NCI-H2171 treated with DMSO at 0.1 percent for 48 hours (cell line): Measurements from ENCODE around the gene ARMC9.
"Not testable (repeated sequence)": the region's sequence is repeated elsewhere in the genome, so short reads cannot be mapped to it uniquely, and the experiment has no call there.

Source experiments
- DNase-seq: peaks from one replicate; lab custom pipeline; 2025; lab: John Stamatoyannopoulos, UW

The ARMC9 gene

DNA sequence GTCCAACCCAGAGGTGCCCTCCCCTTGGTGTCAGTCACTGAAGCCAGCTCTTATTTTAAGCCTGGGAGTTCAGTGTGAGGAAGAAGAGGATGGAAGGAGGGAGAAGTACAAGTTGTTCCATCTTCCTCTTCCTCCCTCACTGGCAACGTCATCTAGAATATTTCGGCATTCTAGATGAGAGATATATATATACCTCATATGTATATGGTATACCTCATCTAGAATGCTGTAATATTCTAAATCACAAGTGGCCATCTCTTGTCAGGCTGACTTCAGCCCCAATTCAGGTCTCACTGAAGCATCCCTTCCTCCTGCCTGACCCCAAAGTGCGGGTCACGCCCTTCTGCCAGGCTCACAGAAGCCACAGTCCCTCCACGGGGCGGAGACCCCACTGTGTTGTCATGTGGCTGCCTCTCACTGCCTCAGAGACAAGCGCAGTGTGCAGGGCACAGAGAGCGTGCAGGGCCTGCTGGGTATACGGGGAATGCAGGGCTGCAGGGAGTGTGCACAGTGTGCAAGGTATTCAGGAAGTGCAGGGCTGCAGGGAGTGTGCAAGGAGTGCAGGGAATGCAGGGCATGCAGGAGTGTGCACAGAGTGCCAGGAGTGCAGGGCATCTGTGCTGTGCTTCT, 164.2 kb downstream of the ARMC9 start:
- no peak for DNase-seq

DNA sequence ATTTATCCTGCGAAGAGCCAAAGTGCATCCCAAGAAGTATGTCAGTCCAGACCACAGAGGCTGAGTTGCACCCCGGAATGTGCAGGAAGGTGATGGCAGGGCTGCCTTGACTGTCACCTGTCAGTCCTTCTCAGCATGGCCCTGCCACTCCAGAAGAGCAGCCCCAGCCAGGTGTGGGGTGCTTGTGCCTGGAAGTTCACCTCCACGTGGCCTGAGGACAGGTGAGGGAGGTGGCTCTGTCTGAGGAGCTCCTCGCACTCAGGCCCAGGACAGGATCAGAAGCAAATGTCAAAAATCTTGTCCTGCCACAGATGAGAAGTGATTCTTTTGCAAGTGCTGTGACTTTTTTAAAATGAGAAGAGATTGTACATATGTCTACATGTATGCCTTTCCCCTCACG, 165.6 kb downstream of the ARMC9 start:
- DNase-seq, result no peak

DNA sequence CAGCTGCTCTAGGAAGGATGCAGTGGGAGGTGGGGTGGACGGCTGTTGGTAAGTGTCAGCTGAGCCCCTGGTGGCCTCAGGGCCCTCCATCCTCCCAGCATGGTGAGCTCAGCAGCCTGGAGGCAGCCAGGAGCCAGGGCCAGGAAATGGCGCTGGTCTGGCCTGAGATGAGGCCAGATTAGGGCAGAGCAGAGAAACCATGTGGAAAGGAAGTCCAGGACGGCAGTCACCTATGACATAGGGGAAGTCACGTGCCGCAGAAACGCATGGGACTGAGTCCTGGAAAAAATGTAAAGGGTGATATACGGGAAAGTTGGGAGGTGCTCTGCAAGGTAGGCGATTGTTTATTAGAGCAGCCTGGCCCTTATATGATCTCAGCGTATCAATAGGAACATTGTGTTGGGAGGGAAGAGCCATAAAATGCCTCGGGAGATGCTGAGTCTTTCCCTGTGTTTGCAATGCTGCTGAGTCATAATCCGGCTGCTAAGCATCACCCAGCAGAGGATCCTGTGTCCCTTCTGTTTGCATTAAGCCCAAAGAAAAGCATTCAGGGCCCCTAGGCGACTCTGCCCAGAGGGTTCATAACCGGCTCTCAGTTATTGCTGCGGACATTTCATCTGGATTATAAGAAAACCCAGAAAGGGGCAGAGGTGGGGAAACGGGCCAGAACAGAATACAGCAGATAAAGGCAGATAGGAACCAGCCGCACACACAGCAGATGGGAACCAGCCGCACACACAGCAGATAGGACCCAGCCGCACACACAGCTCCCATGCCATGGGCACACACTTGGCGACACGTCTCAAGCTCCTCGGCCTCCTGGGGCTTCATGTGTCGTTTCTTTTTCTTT, 166.8 kb downstream of the ARMC9 start:
- peak; percentile 66 for DNase-seq

DNA sequence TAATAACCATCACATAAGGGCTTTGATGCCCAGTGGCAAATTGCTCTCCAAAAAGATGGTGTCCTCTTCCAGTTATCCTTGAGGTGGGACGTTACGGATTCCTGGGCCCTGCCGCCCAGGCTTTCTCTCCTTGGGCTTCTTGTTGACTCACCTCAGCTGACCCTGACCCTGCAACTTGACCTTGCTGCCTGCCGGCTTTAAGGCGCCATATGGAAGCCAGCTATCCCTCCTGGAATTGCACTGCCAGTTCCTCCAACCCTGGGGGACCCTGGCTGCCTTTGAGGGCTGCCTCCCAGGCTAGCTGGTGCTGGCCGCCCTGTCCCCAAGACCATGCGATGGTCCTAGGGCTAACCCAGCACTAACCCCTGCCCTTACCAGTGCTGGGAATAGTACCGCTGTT, 168.7 kb downstream of the ARMC9 start:
- DNase-seq, result no peak

DNA sequence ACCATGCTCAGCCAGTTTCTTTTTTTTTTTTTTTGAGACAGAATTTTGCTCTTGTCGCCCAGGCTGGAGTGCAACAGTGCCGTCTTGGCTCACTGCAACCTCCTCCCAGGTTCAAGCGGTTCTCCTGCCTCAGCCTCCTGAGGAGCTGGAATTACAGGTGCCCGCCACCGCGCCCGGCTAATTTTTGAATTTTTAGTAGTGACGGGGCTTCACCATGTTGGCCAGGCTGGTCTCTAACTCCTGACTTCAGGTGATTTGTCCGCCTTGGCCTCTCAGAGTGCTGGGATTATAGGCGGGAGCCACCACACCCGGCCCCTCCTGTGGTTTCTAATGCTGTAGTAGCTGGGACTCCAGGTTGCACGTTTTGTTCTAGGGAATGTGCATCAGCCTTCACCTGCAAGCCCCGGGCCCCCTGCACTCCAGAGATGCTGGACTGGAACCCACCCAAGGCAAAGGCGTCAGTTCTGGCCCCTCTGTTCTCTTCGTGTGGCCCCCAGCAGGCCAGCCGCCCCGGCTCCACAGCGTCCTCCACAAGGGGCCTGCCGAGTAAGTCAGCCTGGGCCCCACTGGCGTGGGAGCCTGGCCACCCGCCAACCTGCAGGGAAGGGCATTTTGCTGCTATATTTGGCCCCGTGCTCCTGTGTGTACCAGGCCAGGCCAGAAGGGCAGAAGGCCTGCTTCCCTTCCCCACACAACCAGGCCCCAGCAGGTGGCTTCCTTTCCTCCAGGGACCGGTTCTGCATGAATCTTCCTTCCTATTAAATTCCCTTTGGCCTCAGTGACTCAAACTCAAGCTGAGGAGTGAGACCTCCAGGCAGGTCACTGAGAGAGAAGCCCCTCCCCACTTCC, 171.4 kb downstream of the ARMC9 start:
- DNase-seq, result no peak

DNA sequence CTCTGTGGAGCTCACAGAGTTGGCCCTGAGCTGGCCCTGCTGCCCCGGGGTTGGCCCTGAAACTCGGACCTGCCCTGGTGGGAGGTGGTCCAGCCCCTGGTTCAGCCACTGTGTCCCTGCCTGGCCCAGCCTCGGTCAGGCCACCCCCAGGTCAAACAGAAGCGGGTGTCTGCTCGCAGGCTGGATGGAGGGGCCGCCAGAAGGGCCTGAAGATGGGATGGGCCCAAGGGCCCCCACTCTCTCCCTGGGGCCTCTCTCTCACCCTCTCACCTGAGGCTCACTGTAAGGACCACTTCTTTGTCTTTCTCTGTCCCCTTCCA, 172.0 kb downstream of the ARMC9 start:
- no peak for DNase-seq

DNA sequence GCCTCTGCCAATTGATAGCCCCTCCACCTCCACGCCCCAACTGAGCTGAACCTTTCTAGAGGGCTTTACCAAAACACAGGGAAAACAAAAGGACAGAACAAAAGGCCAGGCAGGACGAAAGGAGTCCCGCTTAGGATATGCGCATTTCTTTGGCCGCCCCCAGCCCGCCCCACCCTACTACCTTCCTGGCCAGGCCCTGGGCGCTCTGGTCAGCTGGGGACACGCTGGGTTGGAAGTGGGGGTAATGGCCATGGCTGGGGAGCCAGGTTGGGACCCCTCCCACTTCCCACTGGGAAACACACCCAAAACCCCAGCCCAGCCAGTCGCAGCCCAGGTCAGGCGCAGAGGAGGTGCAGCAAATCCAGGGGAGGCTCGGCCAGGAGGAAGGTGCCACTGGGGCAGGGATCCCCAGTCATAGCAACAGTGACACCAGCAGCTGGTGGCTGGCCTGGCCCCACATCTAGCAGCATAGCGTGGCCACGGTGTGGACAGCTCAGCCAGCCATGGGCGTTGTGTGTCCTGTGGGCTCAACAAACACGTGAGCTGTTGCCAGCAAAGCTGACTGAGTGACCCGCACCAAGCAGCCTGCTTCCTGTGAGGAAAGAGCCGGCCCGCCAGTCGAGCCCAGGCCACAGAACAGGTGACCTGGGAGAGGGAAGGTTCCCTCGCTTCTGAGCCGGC, 172.5 kb downstream of the ARMC9 start:
- no peak for DNase-seq

DNA sequence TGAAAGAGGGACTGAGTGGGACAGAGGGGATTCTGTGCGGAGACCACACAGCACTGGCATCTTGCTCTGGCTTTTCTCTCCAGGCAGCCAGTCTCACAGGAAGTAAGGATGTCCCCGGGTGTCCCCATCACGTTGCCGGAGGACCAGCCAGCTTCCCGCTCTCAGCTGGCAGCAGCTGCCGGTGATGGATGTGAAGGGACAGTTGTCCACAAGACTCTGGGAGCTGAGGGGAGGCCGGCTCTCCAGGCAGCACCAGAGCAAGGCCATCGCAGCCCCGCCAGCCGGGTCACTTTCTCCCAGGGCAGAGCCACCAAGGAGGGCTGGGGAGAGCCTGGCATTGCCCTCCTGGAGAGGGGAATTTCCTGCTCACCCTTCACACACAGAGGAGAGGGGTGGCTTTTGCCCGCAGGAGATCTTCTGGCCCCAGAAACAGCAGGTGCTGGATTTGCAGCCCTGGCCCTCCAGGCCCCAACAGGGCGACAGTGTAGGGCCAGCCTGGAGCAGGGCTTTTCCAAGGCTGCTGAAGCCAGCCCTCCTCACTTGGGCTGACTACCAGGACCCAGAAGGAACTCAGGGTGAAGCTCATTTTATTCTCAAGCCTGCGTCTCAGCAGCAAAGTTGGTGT, 173.1 kb downstream of the ARMC9 start:
- no peak for DNase-seq

DNA sequence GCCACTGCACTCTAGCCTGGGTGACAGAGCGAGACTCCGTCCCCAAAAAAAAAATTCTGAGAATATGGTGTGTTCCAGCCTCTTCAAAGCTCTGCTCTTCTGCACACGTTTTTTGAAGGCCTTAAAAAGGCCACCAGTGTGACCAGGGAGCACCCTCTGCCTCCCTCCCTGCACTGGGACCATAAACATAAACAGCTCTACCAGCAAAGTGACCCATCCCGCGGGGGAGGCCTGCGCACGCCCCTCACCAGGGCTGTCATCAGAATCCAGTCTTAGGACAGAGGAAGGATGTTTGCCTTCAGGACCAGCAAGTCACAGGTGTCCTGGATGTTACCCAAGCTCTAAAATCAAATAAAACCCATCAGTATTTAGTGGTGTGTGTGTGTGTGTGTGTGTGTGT, 173.9 kb downstream of the ARMC9 start:
- no peak for DNase-seq

DNA sequence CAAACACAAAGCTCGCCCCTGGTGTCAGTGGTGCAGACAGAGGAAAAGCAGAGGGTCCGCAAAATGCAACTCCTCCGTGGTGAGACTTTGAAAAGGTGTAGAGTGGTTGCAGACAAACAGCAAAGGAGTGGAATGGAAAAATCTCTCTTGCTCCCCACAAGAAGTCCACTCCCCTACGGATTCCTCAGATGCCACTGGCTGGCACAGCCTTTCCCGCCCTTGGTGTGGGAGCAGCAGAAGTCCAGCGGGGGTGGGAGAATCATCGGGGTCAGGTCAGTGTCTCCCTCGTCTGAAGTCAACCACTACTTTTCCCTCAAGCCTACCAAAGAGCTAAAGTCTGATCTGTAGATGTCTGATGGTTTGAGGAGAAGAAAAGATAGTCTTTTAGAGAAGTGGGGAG, 174.8 kb downstream of the ARMC9 start:
- DNase-seq, result no peak

DNA sequence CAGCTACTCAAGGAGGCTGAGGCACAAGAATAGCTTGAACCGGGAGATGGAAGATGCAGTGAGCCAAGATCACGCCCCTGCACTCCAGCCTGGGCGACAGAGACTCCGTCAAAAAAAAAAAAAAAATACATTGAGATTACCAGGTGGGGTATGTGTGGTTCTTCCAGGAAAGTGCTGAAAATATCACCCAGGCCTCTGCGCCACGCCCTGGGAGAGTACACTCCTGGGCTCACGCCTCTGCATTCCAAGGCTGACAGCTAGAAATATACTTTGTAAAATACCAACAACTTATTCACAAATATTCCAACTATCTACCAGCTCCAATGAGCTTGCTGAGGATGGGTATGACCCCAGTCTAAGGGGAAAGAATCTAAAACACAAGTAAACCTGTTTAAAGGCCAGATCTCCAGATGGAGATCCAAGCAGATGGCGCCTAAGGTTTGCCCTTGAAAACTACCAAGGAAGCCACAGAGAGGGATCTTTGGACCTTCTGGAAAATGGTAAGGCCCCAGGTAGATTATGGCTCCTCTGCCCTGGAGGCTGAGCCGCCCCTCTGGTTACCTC, 175.4 kb downstream of the ARMC9 start:
- no peak for DNase-seq

DNA sequence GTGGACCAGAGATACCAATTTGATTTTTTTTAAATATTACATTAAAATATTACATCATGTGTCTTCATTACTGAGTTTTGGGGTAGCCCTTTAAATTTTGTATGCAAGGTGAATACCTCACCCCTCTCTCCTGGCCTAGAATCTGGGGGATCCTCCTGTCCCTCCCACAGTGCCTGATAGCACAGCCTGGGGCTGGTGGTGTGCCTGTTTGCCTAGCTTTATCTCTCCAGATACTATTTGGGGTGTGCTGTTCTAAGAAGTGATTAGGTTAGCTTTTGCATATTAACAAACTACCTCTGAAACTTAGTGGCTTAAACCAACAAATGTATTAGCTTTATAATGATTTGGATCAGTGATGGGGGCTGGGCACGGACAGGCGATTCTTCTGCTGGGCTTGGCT, 176.3 kb downstream of the ARMC9 start:
- DNase-seq, result no peak

DNA sequence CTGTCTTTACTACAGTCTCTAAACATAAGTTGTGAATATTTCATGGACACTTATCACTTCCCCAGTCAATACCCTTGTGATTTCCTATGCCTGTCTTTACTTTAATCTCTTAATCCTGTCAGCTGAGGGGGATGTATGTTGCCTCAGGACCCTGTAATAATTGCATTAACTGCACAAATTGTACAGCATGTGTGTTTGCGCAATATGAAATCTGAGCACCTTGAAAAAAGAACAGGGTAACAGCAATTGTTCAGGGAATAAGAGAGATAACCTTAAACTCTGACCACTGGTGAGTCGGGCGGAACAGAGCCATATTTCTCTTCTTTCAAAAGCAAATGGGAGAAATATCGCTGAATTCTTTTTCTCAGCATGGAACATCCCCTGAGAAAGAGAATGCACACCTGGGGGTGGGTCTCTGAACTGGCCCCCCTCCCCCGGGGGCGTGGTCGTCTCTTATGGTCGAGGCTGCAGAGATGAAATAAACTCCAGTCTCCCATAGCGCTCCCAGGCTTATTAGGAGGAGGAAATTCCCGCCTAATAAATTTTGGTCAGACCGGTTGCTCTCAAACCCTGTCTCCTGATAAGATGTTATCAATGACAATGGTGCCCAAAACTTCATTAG, 177.7 kb downstream of the ARMC9 start:
- DNase-seq, result not testable (repeated sequence)

DNA sequence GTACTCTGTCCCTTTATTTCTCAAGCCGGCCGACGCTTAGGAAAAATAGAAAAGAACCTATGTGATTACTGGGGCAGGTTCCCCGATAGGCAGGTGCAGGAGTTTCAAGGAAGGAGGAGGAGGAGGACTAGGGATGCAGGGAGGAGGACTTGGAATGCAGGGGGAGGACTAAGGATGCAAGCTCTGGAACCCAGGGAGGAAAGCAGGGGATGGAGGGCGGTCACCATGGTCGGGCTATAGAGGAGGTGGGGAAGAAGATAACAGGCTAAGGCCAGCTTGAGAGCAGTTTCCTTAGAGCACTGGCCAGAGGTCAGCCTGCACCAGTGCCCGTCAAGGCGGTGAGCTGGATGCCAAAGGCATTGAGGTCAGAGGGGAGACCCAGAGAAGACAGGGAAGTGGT, 178.4 kb downstream of the ARMC9 start:
- no peak for DNase-seq

DNA sequence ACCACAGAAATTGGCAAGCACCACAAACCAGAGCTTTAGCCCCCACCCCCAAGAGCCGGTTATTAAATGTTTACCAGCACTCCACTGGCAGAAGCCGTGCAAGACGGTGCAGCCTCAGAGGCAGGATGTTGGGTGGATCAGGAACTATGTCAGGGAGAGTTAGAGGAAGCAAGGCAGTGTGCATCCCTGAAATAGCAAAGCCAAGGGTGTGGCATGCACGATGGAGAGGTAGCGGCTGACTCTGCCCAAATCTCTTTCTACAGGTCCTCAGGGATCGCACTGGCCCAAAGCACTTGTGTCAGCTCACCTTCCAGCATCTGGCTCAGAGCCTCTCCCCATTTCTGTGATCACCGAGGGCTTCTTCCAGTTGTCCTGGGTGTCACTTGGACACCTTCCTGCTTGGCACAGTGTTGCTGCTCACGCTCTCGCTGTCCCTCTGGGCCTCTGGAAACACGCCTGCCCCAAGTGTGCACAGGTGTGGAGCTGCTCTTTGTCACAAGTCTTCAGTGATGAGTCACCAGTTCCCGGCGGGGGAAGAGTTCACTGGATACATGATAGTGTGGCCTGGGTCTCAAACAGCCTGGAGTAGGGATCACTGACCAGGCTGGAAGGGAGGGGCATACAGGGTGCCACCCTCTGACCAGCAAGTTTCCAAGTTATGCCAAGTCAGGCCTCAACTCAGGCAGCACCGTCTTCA, 179.7 kb downstream of the ARMC9 start:
- no peak for DNase-seq

DNA sequence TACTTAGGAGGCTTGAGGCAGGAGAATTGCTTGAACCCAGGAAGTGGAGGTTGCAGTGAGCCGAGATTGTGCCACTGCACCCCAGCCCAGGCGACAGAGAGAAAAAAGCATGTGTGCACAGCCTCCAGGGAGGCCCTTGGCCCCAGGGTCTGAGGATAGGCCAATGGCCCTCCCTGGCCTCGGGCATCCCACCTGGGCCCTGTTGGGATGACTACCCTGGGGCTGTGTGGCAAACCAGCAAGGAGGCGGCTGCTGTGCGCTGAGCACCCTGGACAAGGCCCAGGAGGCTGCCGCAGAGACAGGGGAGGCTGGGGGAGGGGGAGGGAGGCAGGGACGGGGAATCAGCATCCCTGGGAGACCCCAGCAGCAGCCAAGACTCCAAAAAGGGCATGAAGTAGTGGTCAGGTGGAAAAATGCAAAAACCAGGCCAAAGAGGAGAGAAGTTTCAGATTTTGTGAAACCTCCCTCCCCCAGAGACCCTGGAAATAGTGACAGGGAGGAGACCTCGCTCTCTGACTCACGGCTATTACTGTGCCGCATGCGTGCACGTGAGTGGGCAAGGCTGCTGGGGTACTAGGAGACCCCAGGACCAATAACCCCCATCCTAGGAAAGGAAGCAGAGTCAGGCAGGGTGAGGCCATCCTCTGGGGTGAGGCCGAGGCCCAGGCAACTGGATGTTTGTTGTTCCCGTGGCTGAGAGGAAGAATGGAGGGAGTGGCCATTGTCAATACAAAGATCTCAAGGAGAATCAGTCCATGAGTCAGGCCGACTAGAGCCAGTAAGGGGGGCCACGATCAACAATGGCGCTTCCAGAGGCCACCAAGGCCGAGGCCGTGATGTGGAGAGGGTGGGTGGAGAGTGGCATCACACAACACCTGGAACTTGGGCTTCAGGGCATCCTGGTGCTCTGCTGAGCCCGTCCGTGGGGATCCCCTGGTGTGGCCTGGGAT, 181.1 kb downstream of the ARMC9 start:
- DNase-seq, result no peak

DNA sequence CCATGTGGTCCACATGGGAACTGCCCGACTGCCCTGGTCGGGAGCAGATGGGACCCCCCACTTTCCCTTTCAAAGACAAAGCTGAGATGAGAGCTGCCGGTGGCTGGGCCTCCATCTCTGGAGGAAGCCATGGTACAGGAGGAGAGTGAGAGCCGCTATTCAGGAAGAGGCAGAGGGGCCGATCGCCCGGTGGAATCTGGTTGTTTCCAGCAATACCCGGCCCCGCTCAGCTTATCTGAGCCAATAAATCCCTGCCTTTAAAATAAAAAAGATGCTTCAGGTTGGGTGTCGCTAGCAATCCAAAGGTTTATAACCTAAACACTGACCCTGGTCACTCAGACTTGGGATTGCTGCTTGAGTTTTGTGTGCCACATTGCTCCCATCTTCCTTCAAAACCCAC, 181.9 kb downstream of the ARMC9 start:
- no peak for DNase-seq

DNA sequence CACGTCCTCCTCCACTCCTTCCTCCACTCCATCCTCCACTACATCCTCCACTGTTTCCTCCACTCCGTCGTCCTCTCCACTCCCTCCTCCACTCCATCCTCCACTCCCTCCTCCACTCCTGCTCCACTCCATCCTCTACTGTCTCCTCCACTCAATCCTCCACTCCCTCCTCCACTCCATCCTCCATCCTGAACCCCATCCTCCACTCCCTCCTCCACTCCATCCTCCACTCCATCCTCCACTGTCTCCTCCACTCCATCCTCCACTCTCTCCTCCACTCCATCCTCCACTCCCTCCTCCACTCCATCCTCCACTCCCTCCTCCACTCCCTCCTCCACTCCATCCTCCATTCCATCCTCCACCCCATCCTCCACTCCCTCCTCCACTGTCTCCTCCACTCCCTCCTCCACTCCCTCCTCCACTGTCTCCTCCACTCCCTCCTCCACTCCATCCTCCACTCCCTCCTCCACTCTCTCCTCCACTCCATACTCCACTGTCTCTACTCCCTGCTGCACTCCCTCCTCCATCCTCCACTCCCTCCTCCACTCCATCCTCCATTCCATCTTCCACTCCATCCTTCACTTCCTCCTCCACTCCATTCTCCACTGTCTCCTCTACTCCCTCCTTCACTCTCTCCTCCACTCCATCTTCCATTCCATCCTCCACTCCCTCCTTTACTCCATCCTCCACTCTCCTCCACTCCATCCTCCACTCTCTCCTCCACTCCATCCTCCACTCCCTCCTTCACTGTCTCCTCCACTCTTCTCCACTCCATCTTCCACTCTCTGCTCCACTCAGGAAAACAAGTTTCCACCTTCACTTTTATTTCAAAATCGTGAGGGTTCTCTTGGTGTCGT, 182.8 kb downstream of the ARMC9 start:
- no peak for DNase-seq
